ENCODE measurements around the gene CD300E.

The CD300E gene

GRCh38 chr17:74603746-74604145 is 19.8 kb downstream of the CD300E start:
- TF ChIP-seq CTCF (IDR thresholded peaks at IDR 0.05) = no peak

GRCh38 chr17:74603037-74603635 is 20.4 kb downstream of the CD300E start:
- no peak for TF ChIP-seq CTCF (IDR thresholded peaks at IDR 0.05)

- TF ChIP-seq CTCF (IDR thresholded peaks at IDR 0.05) = peak; percentile 75
Observed at GRCh38 chr17:74601944-74602572, 21.5 kb downstream of the CD300E start.

DNA sequence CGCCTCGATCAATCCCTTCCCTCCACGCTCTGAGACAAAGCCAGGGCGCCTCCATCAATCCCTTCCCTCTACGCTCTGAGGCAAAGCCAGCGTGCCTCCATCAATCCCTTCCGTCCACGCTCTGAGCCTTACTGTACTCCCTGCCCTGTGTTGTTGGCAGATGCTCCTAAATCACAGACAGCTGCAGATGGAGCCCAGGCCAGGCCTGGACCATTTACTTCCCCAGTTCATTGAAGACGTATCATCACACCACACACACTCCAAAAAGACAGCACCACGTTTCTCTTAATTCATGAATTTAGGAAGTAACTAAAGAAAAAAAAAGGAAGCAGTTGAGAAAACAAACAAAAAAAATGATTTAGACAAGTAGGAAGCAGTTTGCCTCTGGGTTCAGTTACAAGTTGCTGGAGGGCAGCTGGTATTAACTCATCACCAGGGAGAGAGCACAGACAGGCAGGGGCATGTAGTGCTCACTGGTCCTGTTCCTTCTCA is 24.0 kb downstream of the CD300E start:
- TF ChIP-seq CTCF (IDR thresholded peaks at IDR 0.05) = no peak

GRCh38 chr17:74599023-74599399 is 24.5 kb downstream of the CD300E start:
- TF ChIP-seq CTCF (IDR thresholded peaks at IDR 0.05) = no peak

GRCh38 chr17:74598346-74599022 is 25.1 kb downstream of the CD300E start:
- no peak for TF ChIP-seq CTCF (IDR thresholded peaks at IDR 0.05)

- no peak for TF ChIP-seq CTCF (IDR thresholded peaks at IDR 0.05)
Observed at GRCh38 chr17:74597069-74597790, 26.3 kb downstream of the CD300E start.

All from LNCAP (cell line).